Measurements from ENCODE around the gene CD248.

- TF ChIP-seq CTCF (IDR thresholded peaks at IDR 0.05), result no peak
- TF ChIP-seq POLR2A (IDR thresholded peaks at IDR 0.05), result no peak
Observed at GRCh38 chr11:66274219-66274618, 42.6 kb downstream of the CD248 start.
